CD14-positive monocyte (primary cell): ENCODE data around the gene FBXO46. TPM values are rescaled to one million over a fixed set of nuclear protein-coding genes. Genes with fewer than 3 reads are reported as not detected.

Source experiments
- DNase-seq, 3 donors: peaks; one replicate each; pipeline ENCODE4 v3.0.0-alpha.2; 2011 to 2022
- H2AFZ ChIP-seq: 2 replicates; pipeline ENCODE4 v1.6.0; 2012; ENCODE audit warnings: mild to moderate bottlenecking, low read depth, low read length, inconsistent platforms; ENCODE audit not compliant: insufficient read depth, poor library complexity, severe bottlenecking
- H3K27ac ChIP-seq, 2 donors: 1 replicate in 1 of 2; 2 replicates in 1 of 2; pipeline ENCODE4 v1.5.1; 2012 to 2013; ENCODE audit warnings: low read length in 2 of 2, control low read depth in 1 of 2, inconsistent platforms in 1 of 2, low read depth in 1 of 2, mild to moderate bottlenecking in 1 of 2
- H3K27me3 ChIP-seq, 2 donors: one replicate each; pipeline versions ENCODE4 v1.6.0 to v1.6.1; 2011 to 2013; ENCODE audit warnings: low read length in 2 of 2; ENCODE audit not compliant: control insufficient read depth in 2 of 2, insufficient read depth in 2 of 2
- H3K36me3 ChIP-seq, 2 donors: replicated peaks in 1 of 2; 1 replicate in 1 of 2; 2 replicates in 1 of 2; pipeline versions ENCODE4 v1.5.1 to v1.6.1; 2012 to 2013; ENCODE audit warnings: low read length in 2 of 2, control low read depth in 1 of 2, inconsistent platforms in 1 of 2, mild to moderate bottlenecking in 1 of 2; ENCODE audit not compliant: insufficient read depth in 2 of 2, control insufficient read depth in 1 of 2
- H3K4me1 ChIP-seq, 2 donors: 1 replicate in 1 of 2; 2 replicates in 1 of 2; pipeline versions ENCODE4 v1.5.1 to v1.6.1; 2012 to 2013; ENCODE audit warnings: low read length in 2 of 2, control low read depth in 1 of 2, inconsistent platforms in 1 of 2, mild to moderate bottlenecking in 1 of 2, moderate library complexity in 1 of 2; ENCODE audit not compliant: insufficient read depth in 2 of 2, control insufficient read depth in 1 of 2
- H3K4me2 ChIP-seq: replicated peaks from 2 replicates; pipeline ENCODE3; 2012; ENCODE audit warnings: low read length, moderate library complexity, mild to moderate bottlenecking; ENCODE audit not compliant: poor library complexity, severe bottlenecking; ENCODE audit errors: extremely low read depth
- H3K4me3 ChIP-seq, 3 experiments: fragments of 200-600 bp in 1 of 3; sonication (generic) in 1 of 3; replicated peaks in 1 of 3; 1 replicate in 2 of 3; 2 replicates in 1 of 3; pipeline ENCODE4 v1.5.1; 2011 to 2013; ENCODE audit warnings: low read length in 3 of 3, mild to moderate bottlenecking in 3 of 3, control low read depth in 2 of 3, low read depth in 2 of 3, inconsistent platforms in 1 of 3, moderate library complexity in 1 of 3
- H3K79me2 ChIP-seq: 2 replicates; pipeline ENCODE4 v1.6.0; 2012; ENCODE audit warnings: mild to moderate bottlenecking, control low read depth, inconsistent platforms, low read length, moderate library complexity; ENCODE audit not compliant: insufficient read depth
- H3K9ac ChIP-seq: 2 replicates; pipeline ENCODE4 v1.6.0; 2017; ENCODE audit warnings: low read length, mild to moderate bottlenecking; ENCODE audit not compliant: insufficient read depth, poor library complexity, severe bottlenecking
- H3K9me3 ChIP-seq, 2 donors: replicated peaks in 1 of 2; 1 replicate in 1 of 2; 2 replicates in 1 of 2; pipeline versions ENCODE4 v1.5.1 to v1.6.1; 2012 to 2013; ENCODE audit warnings: low read length in 2 of 2, control low read depth in 1 of 2; ENCODE audit not compliant: control insufficient read depth in 1 of 2, insufficient read depth in 1 of 2
- H4K20me1 ChIP-seq: 2 replicates; pipeline ENCODE4 v1.6.0; 2012; ENCODE audit warnings: mild to moderate bottlenecking, low read length, control low read depth, moderate library complexity; ENCODE audit not compliant: insufficient read depth
- H3K27ac Mint-ChIP-seq, 7 donors: one replicate each; pipeline ENCODE4 v1.8.0; 2020; ENCODE audit warnings: mild to moderate bottlenecking in 7 of 7, mixed read lengths in 7 of 7, moderate library complexity in 6 of 7, inconsistent platforms in 2 of 7
- H3K27me3 Mint-ChIP-seq, 3 donors: one replicate each; pipeline ENCODE4 v1.8.0; 2021 to 2022; ENCODE audit warnings: low read depth in 3 of 3, mild to moderate bottlenecking in 3 of 3, mixed read lengths in 3 of 3, moderate library complexity in 3 of 3, inconsistent platforms in 1 of 3
- H3K36me3 Mint-ChIP-seq, 2 donors: one replicate each; pipeline ENCODE4 v1.8.0; 2020; ENCODE audit warnings: mixed read lengths in 2 of 2, inconsistent platforms in 1 of 2, mild to moderate bottlenecking in 1 of 2
- H3K4me1 Mint-ChIP-seq: one replicate; pipeline ENCODE4 v1.8.0; 2020; ENCODE audit warnings: mild to moderate bottlenecking, mixed read lengths
- H3K4me3 Mint-ChIP-seq, 2 donors: one replicate each; pipeline ENCODE4 v1.8.0; 2020; ENCODE audit warnings: mild to moderate bottlenecking in 2 of 2, mixed read lengths in 2 of 2, moderate library complexity in 1 of 2
- H3K9me3 Mint-ChIP-seq, 7 donors: one replicate each; pipeline ENCODE4 v1.8.0; 2020 to 2022; ENCODE audit warnings: mixed read lengths in 7 of 7, mild to moderate bottlenecking in 6 of 7, moderate library complexity in 6 of 7, inconsistent platforms in 2 of 7
- WGBS: methylation state at CpG from one replicate; pipeline ENCODE4 v1.1.5; 2013; ENCODE audit warnings: missing lambda C conversion rate; ENCODE audit not compliant: insufficient coverage; 5-methylcytosine and 5-hydroxymethylcytosine counted together
- intact Hi-C, 2 donors: fragments of 100-400 bp; cut with micrococcal nuclease; formaldehyde crosslinking; loops; one replicate each; pipeline versions ENCODE4 v1.15.0 to v1.15.1; 2023
- polyA plus RNA-seq, 3 donors: library from polyadenylated mRNA; depleted of rRNA in 1 of 3; unstranded in 2 of 3; stranded (reverse) in 1 of 3; fragments of 300-500 nt in 2 of 3; fragments of >200 nt in 1 of 3; fragmentation: Illumina TruSeq in 2 of 3; gene quantifications; 1 replicate in 2 of 3; 2 replicates in 1 of 3; pipeline ENCODE4 v1.2.3, GENCODE V29; 2012 to 2021
- TF ChIP-seq, protein P1 (sequence below): fragments of 200-600 bp; IDR thresholded peaks from one replicate; pipeline ENCODE4 v1.8.0; 2022; ENCODE audit warnings: antibody characterized with exemption, mild to moderate bottlenecking

The FBXO46 gene
- polyA plus RNA-seq, 3 donors: 3.8 to 6.8 (median 5.5) TPM

DNA sequence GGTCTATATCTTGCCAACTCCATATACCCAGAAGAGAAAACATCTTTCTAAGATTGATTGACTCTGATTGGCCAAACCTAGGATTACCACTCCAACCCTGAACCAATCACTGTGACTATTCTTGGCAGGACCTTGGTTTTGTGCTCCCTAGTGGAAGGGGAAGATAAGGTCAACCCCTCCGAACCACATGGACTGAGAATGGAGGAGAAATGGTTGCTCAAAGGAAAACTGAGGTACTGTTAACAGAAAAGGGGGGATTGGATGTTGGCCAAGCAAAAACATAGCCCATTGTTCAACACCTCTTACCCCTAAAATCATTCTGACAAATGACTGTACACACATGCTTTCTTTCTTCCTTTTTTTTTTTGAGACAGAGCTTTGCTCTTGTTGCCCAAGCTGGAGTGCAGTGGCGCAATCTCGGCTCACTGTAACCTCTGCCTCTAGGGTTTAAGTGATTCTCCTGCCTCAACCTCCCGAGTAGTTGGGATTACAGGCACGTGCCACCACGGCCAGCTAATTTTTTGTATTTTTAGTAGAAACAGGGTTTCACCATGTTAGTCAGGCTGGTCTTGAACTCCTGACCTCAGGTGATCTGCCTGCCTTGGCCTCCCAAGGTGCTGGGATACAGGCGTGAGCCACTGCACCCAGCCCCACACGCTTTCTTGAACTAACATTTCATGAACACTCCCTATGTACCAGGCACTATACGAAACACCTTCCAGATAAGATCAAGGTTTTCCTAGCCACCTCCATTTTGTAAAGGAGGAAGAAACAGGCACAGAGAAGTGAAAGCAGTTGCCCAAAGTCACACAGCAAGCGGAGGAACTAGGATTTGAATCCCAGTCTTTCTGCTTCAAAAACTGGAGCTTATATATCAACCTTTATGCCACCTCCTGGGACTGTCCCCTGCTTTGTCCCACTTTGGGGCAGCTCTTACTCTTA lies 9.1 kb upstream of the FBXO46 start:
- Histone ChIP-seq H3K36me3 (no peaks in the 10 kb centered on the region), H3K9me3 (no peaks in the 10 kb centered on the region), H4K20me1 (no peaks in the 10 kb centered on the region), H3K27me3 (peaks cover 0 to 6% of the 10 kb centered on the region in 2 donors), H3K9ac (no peak overlapping the region), H3K4me1 (peaks cover 16 to 17% of the 10 kb centered on the region in 2 donors), H3K27ac (peak overlapping the region in 1 of 2 donors; percentile 59), H3K4me2 (peak overlapping the region; percentile 37), H2AFZ (peak overlapping the region; percentile 71), H3K79me2 (no peaks in the 10 kb centered on the region), H3K4me3 (no peak overlapping the region)
- Mint-ChIP-seq H3K27ac (peak overlapping the region; percentile 43 to 87 (median 82)), H3K36me3 (no peaks in the 10 kb centered on the region), H3K4me3 (peak overlapping the region in 1 of 2 donors; percentile 70), H3K9me3 (peaks cover 0 to 1% (median 0%) of the 10 kb centered on the region in 7 donors), H3K27me3 (peaks cover 18 to 29% (median 25%) of the 10 kb centered on the region in 3 donors), H3K4me1 (peaks cover 16% of the 10 kb centered on the region)
- WGBS: 43% methylated on average over 4 of the region's 10 CpGs
- intact Hi-C loops: loop anchor here in 1 of 2 donors (10.0 kb wide), 1 partner anchor 125 kb away; the partner anchor contains the start of genes FOXA3 and SYMPK
- TF ChIP-seq, protein P1, sequence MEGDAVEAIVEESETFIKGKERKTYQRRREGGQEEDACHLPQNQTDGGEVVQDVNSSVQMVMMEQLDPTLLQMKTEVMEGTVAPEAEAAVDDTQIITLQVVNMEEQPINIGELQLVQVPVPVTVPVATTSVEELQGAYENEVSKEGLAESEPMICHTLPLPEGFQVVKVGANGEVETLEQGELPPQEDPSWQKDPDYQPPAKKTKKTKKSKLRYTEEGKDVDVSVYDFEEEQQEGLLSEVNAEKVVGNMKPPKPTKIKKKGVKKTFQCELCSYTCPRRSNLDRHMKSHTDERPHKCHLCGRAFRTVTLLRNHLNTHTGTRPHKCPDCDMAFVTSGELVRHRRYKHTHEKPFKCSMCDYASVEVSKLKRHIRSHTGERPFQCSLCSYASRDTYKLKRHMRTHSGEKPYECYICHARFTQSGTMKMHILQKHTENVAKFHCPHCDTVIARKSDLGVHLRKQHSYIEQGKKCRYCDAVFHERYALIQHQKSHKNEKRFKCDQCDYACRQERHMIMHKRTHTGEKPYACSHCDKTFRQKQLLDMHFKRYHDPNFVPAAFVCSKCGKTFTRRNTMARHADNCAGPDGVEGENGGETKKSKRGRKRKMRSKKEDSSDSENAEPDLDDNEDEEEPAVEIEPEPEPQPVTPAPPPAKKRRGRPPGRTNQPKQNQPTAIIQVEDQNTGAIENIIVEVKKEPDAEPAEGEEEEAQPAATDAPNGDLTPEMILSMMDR: no peak
- peak; percentile 21 to 64 (median 49) for DNase-seq

DNA sequence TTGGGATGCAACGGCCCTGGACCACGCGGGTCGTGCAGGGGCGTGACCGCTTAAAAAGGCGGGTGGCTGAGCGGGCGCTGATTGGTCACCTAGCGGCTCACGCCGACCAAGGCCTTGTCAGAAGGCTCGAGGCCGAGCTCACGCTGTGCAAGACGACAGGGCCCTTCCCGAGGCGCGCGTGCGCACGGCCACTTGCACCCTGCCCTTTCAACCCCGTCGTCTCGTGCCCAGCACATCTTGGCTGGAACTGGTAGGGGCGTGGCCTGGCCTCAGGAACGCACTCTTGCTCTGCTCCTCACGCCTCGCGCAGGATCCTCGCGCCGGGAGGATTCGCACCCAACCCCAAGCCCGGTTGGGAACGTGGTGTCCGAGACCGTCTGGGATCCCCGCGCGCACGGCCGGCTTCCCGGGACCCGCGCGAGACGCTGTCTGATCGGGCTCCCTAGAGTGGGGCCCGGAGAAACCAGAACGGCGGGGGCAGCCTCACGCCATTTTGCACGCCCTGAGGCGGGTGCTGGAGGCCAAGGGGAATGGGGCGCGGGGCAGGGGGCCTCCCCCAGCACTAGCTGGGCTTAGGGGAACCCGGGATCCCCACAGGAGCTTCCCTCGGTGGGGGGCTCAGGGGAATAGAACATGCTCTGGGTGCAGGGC lies 2.6 kb upstream of the FBXO46 start, which contains the start of gene MEIOSIN:
TSS of gene MEIOSIN (plus strand) at position 280 of the 651 bp plus-strand sequence. CDS start 1,938 bp downstream, outside the sequence.
- Mint-ChIP-seq H3K27me3 (peaks cover 5 to 8% (median 5%) of the 10 kb centered on the region in 3 donors), H3K27ac (no peak within 1 kb of the TSS), H3K9me3 (peaks cover 0 to 2% (median 0%) of the 10 kb centered on the region in 7 donors), H3K36me3 (peaks cover 0 to 2% of the 10 kb centered on the region in 2 donors), H3K4me1 (peaks cover 15% of the 10 kb centered on the region), H3K4me3 (no peak within 1 kb of the TSS)
- Histone ChIP-seq H4K20me1 (peaks cover 8% of the 10 kb centered on the region), H3K4me2 (no peak within 1 kb of the TSS), H3K4me1 (peaks cover 14 to 19% of the 10 kb centered on the region in 2 donors), H3K9me3 (no peaks in the 10 kb centered on the region), H3K9ac (no peak within 1 kb of the TSS), H2AFZ (no peak within 1 kb of the TSS), H3K79me2 (peaks cover 25% of the 10 kb centered on the region), H3K4me3 (no peak within 1 kb of the TSS), H3K27me3 (no peaks in the 10 kb centered on the region), H3K36me3 (no peaks in the 10 kb centered on the region), H3K27ac (no peak within 1 kb of the TSS)
- TF ChIP-seq, protein P1: no peak
- WGBS: 94% methylated on average over 38 of the region's 59 CpGs
- no peak for DNase-seq
- intact Hi-C loops: loop anchor here (5.0 to 10.0 kb wide), 2 partner anchors 132 to 154 kb away; partner anchors contain the start of genes FOXA3 (in 1 of the 2), IRF2BP1 (in 1 of the 2) and SYMPK (in 1 of the 2)
